Measurements from ENCODE around the gene RIMBP2.

RIMBP2 gene

DNA sequence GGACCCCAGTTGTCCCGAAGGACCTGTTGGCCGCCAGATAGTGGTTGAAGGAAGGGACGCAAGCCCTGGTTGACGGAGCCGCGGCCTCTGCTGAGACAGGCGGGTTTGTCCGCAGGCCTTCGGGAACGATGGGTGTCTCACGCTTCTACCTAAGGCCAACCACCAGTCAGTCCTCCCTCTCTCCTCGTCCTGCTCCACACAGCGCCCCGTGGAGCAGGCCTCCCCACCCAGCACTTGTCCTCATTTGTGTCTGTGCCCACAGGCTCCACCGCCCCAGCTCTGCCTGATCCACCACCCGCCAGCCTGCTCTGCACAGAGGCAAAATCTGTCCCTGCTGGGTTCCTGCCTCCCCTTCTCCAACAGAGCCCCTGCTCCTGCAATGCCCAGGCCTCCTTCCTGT, 41.0 kb downstream of the RIMBP2 start:
- no peaks in the 10 kb centered on the region for H3K4me1 ChIP-seq (ENCODE audit: low read length)
- H3K36me3 ChIP-seq (replicated peaks; ENCODE audit: low read depth, low read length), result no peaks in the 10 kb centered on the region
- H3K27me3 ChIP-seq (ENCODE audit: low read depth, low read length), result no peaks in the 10 kb centered on the region
- H3K79me2 ChIP-seq (ENCODE audit: low read length), result no peaks in the 10 kb centered on the region
- no peak overlapping the region for H3K4me2 ChIP-seq (ENCODE audit: low read length)
- H3K9ac ChIP-seq (ENCODE audit: low read length), result no peak overlapping the region
- H3K27ac ChIP-seq (ENCODE audit: low read length), result no peak overlapping the region
- H3K9me3 ChIP-seq (ENCODE audit: insufficient read depth, low read length), result no peaks in the 10 kb centered on the region
- H4K20me1 ChIP-seq (ENCODE audit: insufficient read depth, low read length), result no peaks in the 10 kb centered on the region
- H2AFZ ChIP-seq (ENCODE audit: low read depth, low read length), result no peak overlapping the region
- no peak overlapping the region for H3K4me3 ChIP-seq (ENCODE audit: low read length)
- no peak for TF ChIP-seq EZH2phosphoT487 (IDR thresholded peaks at IDR 0.05; ENCODE audit: low read depth)
- TF ChIP-seq, protein P1, sequence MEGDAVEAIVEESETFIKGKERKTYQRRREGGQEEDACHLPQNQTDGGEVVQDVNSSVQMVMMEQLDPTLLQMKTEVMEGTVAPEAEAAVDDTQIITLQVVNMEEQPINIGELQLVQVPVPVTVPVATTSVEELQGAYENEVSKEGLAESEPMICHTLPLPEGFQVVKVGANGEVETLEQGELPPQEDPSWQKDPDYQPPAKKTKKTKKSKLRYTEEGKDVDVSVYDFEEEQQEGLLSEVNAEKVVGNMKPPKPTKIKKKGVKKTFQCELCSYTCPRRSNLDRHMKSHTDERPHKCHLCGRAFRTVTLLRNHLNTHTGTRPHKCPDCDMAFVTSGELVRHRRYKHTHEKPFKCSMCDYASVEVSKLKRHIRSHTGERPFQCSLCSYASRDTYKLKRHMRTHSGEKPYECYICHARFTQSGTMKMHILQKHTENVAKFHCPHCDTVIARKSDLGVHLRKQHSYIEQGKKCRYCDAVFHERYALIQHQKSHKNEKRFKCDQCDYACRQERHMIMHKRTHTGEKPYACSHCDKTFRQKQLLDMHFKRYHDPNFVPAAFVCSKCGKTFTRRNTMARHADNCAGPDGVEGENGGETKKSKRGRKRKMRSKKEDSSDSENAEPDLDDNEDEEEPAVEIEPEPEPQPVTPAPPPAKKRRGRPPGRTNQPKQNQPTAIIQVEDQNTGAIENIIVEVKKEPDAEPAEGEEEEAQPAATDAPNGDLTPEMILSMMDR (IDR thresholded peaks at IDR 0.05; ENCODE audit: low read depth, low read length), result no peak

DNA sequence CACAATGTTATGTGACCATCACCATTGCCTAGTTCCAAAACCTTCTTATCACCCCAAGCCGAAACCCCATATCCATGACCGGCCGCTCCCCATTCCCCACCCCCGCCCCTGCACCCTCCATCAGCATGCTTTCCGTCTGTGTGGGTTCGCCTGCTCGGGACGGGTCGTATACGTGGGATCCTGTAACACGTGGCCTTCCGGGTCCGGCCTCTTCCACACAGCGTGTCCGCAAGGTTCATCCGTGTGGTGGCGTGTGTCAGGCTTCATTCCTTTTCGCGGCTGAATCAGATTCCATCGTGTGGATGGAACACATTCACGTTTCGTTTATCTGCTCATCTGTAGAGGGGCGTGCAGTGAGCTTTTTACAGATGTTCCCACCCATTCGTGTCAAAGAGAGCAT, 41.4 kb downstream of the RIMBP2 start:
- Histone ChIP-seq H3K9me3 (ENCODE audit: insufficient read depth, low read length) (no peaks in the 10 kb centered on the region), H3K4me1 (ENCODE audit: low read length) (no peaks in the 10 kb centered on the region), H3K79me2 (ENCODE audit: low read length) (no peaks in the 10 kb centered on the region), H3K27ac (ENCODE audit: low read length) (no peak overlapping the region), H3K27me3 (ENCODE audit: low read depth, low read length) (no peaks in the 10 kb centered on the region), H3K9ac (ENCODE audit: low read length) (no peak overlapping the region), H4K20me1 (ENCODE audit: insufficient read depth, low read length) (no peaks in the 10 kb centered on the region), H2AFZ (ENCODE audit: low read depth, low read length) (no peak overlapping the region), H3K4me3 (ENCODE audit: low read length) (no peak overlapping the region), H3K4me2 (ENCODE audit: low read length) (no peak overlapping the region), H3K36me3 (replicated peaks; ENCODE audit: low read depth, low read length) (no peaks in the 10 kb centered on the region)
- TF ChIP-seq, protein P1 (IDR thresholded peaks at IDR 0.05; ENCODE audit: low read depth, low read length), result no peak
- TF ChIP-seq EZH2phosphoT487 (IDR thresholded peaks at IDR 0.05; ENCODE audit: low read depth), result no peak

DNA sequence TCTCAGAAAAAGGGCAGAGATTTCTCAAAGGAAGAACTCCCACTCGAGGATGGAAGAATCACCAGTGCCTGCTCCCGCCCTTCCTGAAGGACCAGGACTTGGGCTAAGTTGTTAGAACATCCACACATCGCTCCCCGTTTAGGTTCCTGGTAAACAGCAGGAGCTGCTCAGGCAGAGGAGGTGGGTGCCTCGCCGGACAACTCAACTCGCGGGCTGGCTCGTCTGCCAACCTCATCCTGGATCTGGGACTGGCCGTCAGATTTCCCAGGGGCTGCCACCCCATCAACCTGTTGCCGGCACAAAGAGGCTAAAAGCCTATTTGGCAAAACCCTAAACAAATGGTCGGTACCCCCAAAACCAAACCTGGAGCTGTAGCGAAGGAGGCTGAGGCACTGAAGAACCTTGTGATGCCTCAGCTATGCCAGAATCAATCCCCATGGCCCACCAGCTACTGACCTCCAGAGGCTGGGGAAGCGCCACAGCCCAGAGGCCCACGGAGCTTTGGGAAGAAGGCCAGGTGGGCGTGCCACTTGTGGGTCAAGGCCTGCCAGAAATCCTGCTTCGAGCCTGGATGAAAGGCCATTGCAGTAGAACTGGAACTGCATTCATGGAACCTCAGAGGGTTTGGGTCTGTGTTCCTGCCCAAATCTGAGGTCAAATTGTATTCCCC, 42.9 kb downstream of the RIMBP2 start:
- no peak overlapping the region for H3K9ac ChIP-seq (ENCODE audit: low read length)
- H3K9me3 ChIP-seq (ENCODE audit: insufficient read depth, low read length), result no peaks in the 10 kb centered on the region
- TF ChIP-seq, protein P1 (IDR thresholded peaks at IDR 0.05; ENCODE audit: low read depth, low read length), result no peak
- TF ChIP-seq EZH2phosphoT487 (IDR thresholded peaks at IDR 0.05; ENCODE audit: low read depth), result no peak
- H3K79me2 ChIP-seq (ENCODE audit: low read length), result no peaks in the 10 kb centered on the region
- no peak overlapping the region for H3K27ac ChIP-seq (ENCODE audit: low read length)
- H4K20me1 ChIP-seq (ENCODE audit: insufficient read depth, low read length), result no peaks in the 10 kb centered on the region
- H2AFZ ChIP-seq (ENCODE audit: low read depth, low read length), result no peak overlapping the region
- H3K4me2 ChIP-seq (ENCODE audit: low read length), result no peak overlapping the region
- H3K4me3 ChIP-seq (ENCODE audit: low read length), result no peak overlapping the region
- no peaks in the 10 kb centered on the region for H3K36me3 ChIP-seq (replicated peaks; ENCODE audit: low read depth, low read length)
- H3K27me3 ChIP-seq (ENCODE audit: low read depth, low read length), result no peaks in the 10 kb centered on the region
- no peaks in the 10 kb centered on the region for H3K4me1 ChIP-seq (ENCODE audit: low read length)

DNA sequence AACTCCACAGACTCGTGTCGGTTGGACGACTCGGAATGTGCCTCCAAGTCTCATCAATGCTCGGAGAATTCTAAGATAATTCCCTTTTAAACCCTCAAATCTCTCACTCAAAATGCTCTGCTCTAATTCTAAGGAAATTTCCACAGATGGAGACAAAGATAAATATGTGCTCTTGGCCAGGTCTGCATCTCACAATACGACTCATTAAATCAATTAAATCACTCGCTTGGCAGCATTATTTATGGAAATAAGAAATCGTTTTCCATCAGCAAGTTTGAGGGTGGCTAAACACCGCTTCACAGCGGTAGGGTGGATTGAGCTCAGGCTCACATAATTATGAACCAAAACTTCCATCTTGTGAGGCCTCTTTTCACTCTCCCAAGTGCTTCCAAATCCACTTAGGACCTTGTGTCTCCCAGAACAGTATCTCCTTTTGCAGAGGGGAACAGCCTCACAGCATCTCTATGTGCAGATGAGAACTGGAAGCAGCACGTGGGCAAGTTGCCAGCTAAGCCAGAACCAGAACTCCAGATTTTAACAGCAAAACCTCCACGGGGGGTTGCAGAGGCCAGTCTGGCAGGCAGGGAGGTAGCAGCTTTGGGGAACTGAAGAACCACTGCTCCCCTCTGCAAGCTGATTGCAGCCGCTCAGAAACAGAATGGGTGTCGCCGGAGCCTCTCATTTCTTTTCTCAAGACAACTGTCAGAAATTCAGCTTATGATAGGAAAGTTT, 43.8 kb downstream of the RIMBP2 start:
- no peak overlapping the region for H3K4me3 ChIP-seq (ENCODE audit: low read length)
- H3K79me2 ChIP-seq (ENCODE audit: low read length), result no peaks in the 10 kb centered on the region
- H3K27me3 ChIP-seq (ENCODE audit: low read depth, low read length), result no peaks in the 10 kb centered on the region
- H3K4me2 ChIP-seq (ENCODE audit: low read length), result no peak overlapping the region
- TF ChIP-seq, protein P1 (IDR thresholded peaks at IDR 0.05; ENCODE audit: low read depth, low read length), result no peak
- TF ChIP-seq EZH2phosphoT487 (IDR thresholded peaks at IDR 0.05; ENCODE audit: low read depth), result no peak
- H3K4me1 ChIP-seq (ENCODE audit: low read length), result no peaks in the 10 kb centered on the region
- no peak overlapping the region for H3K27ac ChIP-seq (ENCODE audit: low read length)
- no peaks in the 10 kb centered on the region for H4K20me1 ChIP-seq (ENCODE audit: insufficient read depth, low read length)
- no peak overlapping the region for H3K9ac ChIP-seq (ENCODE audit: low read length)
- no peaks in the 10 kb centered on the region for H3K9me3 ChIP-seq (ENCODE audit: insufficient read depth, low read length)
- H3K36me3 ChIP-seq (replicated peaks; ENCODE audit: low read depth, low read length), result no peaks in the 10 kb centered on the region
- no peak overlapping the region for H2AFZ ChIP-seq (ENCODE audit: low read depth, low read length)

Data from OCI-LY3 (cell line).